GM10248 (cell line): Measurements from ENCODE around the gene HHIPL1.

Source experiments
- CTCF ChIA-PET: fragments of 300-600 bp; sonication (Branson Sonifier 250); formaldehyde crosslinking; extraction: SDS; loops from one replicate; lab custom pipeline; 2021; ENCODE audit warnings: antibody characterized with exemption; lab: Yijun Ruan, JAX
- POLR2A ChIA-PET: fragments of 350-650 bp; sonication (Branson Sonifier 250); formaldehyde crosslinking; extraction: SDS; loops from one replicate; lab custom pipeline; 2020; ENCODE audit warnings: antibody characterized with exemption; lab: Yijun Ruan, JAX
- DNase-seq: peaks from one replicate; pipeline ENCODE4 v3.0.0; 2012; ENCODE audit errors: extremely low spot score
- TF ChIP-seq, protein P1 (sequence below): IDR thresholded peaks from 2 replicates; pipeline ENCODE4 v1.5.1; 2012; ENCODE audit warnings: mild to moderate bottlenecking, low read depth; ENCODE audit errors: extremely low read depth, missing control alignments, control extremely low read depth

HHIPL1 gene

DNA sequence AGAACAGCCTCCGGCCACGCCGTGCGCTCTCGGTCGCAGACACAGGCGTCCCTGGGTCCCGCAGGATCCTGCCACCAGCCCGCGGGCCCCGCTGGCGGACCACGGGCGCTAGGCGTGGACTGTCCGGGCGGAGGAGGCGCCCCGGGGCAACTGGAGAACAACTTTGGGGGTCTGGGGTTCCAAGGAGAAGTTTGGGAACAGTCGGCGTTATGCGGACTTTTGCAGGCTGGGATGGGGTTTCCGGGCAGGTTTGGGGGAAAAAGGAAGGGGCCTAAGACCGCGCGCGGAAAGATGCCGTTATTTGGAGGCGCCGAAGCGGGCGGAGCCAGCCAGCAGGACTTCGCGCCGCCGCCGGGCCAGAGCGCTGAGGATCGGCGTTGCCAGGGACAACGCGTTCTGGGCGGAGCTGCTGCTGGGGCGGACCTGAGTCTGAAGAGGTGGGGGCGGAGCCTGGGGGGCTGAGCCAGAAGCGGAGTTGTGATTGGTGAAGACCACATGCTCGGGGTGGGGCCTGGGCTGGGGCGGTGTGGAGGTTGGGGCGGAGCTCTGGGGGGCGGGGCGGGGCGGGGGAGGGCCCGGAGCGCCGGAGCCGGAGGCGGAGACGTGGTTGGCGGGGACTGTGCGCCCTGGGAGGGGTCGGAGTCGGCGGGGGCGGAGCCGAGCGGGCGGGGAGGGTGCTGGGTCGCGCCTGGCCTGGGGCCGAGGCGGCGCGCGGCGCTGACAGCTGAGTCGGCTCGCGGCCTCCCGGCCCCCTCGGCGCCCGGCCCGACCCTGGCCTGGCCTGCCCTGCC, 38.9 kb downstream of the HHIPL1 start, which contains the start of gene CYP46A1:
Gene CYP46A1, plus strand, starts transcription at position 680 of the 791 bp plus-strand sequence. CDS start 120 bp downstream, outside the sequence.
- POLR2A ChIA-PET: interaction anchor here (1.0 kb wide), 1 partner anchor 203 kb away, joined by 6 read pairs; the partner anchor contains the start of genes CCNK and SETD3
- TF ChIP-seq, protein P1, sequence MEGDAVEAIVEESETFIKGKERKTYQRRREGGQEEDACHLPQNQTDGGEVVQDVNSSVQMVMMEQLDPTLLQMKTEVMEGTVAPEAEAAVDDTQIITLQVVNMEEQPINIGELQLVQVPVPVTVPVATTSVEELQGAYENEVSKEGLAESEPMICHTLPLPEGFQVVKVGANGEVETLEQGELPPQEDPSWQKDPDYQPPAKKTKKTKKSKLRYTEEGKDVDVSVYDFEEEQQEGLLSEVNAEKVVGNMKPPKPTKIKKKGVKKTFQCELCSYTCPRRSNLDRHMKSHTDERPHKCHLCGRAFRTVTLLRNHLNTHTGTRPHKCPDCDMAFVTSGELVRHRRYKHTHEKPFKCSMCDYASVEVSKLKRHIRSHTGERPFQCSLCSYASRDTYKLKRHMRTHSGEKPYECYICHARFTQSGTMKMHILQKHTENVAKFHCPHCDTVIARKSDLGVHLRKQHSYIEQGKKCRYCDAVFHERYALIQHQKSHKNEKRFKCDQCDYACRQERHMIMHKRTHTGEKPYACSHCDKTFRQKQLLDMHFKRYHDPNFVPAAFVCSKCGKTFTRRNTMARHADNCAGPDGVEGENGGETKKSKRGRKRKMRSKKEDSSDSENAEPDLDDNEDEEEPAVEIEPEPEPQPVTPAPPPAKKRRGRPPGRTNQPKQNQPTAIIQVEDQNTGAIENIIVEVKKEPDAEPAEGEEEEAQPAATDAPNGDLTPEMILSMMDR: no peak
- peak; percentile 100 for DNase-seq
- CTCF ChIA-PET: interaction anchor here (0.6 to 2.2 kb wide), 11 partner anchors 15 to 203 kb away, joined by 3 to 8 read pairs (median 3); no protein-coding TSS in a partner anchor

DNA sequence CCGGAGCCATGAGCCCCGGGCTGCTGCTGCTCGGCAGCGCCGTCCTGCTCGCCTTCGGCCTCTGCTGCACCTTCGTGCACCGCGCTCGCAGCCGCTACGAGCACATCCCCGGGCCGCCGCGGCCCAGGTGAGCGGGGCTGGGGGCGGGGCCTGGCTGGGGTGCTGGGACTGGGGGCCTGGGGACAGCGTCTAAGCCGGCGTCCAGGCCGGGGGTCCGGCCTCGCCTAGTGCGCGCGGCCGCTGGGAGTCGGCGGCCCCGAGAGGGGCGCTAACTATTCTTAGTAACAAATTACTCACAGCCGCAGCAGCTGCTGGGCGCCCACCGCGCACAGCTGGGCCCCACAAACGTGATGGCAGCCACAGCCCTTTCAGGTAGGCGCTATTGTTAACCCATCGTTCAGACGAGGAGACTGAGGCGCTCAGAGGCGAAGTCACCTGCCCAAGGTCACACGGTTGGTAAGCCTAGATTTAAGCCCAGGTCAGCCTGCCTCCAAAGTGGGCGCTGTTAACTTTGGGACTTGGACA, 39.5 kb downstream of the HHIPL1 start:
- POLR2A ChIA-PET: interaction anchor here (1.0 kb wide), 1 partner anchor 204 kb away, joined by 6 read pairs; the partner anchor contains the start of genes CCNK and SETD3

DNA sequence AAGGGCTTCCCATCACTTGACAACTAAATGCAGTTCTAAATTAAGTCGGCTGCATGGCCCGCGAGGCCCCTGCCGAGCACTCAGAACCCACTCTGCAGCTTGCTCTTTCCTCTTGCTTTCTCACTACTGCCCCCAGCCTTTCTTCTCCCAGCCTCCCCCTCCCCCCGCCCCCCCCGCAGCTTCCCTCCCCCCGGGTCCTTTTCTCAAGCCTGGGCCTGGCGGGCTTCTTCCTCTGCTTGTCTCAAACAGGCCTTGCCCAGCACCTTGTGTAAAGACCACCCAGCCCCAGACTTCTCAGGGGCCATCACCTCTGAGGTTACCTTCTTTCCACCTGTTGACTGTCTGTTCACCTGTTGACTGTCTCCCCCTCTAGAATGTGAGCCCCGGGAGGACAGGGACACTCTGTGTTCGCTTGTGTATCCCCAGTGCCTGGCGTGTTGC, 40.2 kb downstream of the HHIPL1 start:
- CTCF ChIA-PET: interaction anchor here (0.8 to 1.6 kb wide), 4 partner anchors 14 to 201 kb away, joined by 3 to 8 read pairs (median 4); no protein-coding TSS in a partner anchor
- no peak for DNase-seq
- TF ChIP-seq, protein P1: no peak
- POLR2A ChIA-PET: no interaction called here

More for the DNA sequence above, 39.5 kb downstream of the HHIPL1 start:
- TF ChIP-seq, protein P1: no peak
- CTCF ChIA-PET: interaction anchor here (0.6 to 2.2 kb wide), 11 partner anchors 14 to 202 kb away, joined by 3 to 8 read pairs (median 3); no protein-coding TSS in a partner anchor
- DNase-seq: no peak

DNA sequence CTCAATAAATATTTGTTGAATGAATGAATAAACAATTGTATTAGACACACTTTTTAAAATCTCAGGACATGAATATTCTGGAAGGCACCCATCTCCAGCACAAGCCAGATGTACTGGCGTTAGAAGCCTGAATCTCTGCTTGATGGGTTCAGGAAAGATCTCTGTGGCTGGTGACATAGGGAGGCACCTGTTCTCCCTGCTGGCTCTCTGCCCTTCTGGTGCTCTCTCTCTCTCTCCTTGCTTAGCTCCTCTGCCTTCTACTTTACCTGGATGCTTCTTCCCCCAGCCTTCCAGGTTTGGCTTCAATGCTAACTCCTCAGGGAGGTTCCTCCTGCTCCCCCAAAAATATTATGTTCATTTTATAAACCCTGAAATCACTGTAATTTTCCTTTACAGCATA, 40.7 kb downstream of the HHIPL1 start:
- TF ChIP-seq, protein P1: no peak
- DNase-seq: no peak

DNA sequence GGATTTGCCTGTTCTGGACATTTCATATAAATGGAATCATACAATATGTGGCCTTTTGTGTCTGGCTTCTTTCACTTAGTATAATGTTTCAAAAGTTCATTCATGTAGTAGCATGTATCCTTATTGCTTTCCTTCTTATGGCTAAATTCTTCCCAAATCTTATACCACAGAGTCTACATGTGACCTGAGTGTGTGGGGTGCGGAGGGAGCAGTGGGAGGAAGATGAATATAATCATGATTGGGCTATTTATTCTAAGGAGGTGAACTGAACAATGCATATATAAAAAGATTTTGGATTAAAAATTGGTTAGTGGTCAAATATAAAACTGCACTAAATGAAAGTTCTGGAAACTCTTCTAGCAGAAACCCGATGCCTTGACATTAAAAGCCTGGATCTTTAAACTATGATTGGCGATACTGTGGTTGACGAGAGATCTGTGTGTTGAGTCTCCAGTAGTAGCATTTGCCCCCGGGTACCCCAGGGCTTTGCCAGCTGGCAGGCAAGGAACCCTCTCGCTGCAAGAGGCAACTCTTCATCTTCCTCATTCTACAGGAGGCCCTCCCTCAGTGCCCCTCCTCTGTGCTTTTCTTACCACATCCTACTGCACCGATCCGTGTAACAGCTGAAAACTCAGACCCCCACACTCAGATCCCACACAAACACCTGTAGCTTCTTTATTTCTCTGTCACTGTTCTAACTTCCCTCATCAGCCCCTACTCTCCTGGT, 41.8 kb downstream of the HHIPL1 start:
- ChIA-PET POLR2A (no interaction called here), CTCF (interaction anchor here (0.9 to 1.9 kb wide), 4 partner anchors 10 to 112 kb away, joined by 3 to 9 read pairs (median 4); no protein-coding TSS in a partner anchor)
- TF ChIP-seq, protein P1: no peak
- DNase-seq: no peak

More for the DNA sequence above, 40.7 kb downstream of the HHIPL1 start:
- CTCF ChIA-PET: no interaction called here
- POLR2A ChIA-PET: no interaction called here
